GM12874 (cell line): Measurements from ENCODE around the gene ZBTB48.

ENCODE experiments used
- TF ChIP-seq, protein P1 (sequence below): IDR thresholded peaks from 2 replicates; pipeline ENCODE4 v1.5.1; 2011; ENCODE audit warnings: low read depth, mild to moderate bottlenecking, control low read depth, low read length, moderate library complexity; ENCODE audit not compliant: insufficient read depth

ZBTB48 gene

DNA sequence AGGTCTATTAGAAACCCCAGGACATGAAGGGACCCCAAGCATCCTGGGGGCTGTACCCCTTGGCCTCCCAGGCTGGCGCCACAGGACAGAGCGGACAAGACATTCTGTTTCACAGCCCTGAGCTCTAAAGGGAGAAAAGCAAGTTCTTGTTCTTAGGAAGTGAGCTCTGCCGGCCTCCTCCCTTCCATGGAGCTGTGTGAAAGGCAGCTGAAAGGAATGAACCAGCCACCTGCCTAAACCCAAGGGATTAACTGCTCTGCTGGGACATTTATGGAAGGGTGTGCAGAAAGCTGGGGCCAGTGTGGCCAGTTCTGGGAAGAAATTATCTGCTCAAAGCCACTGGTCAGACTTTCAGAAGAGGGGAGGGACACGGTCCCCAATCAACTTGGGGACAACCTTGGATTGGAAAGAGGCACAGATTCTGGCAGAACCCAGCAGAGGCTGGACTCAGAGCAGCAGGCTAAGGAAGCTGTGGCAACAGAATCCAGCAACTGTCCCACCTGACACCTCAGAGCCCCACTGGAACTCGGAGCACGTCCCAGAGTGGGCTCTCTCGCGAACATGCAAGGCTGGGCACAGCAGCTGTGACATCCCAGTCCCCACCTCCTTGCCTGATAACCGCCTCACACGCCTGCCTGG lies 20.7 kb downstream of the ZBTB48 start:
- TF ChIP-seq, protein P1, sequence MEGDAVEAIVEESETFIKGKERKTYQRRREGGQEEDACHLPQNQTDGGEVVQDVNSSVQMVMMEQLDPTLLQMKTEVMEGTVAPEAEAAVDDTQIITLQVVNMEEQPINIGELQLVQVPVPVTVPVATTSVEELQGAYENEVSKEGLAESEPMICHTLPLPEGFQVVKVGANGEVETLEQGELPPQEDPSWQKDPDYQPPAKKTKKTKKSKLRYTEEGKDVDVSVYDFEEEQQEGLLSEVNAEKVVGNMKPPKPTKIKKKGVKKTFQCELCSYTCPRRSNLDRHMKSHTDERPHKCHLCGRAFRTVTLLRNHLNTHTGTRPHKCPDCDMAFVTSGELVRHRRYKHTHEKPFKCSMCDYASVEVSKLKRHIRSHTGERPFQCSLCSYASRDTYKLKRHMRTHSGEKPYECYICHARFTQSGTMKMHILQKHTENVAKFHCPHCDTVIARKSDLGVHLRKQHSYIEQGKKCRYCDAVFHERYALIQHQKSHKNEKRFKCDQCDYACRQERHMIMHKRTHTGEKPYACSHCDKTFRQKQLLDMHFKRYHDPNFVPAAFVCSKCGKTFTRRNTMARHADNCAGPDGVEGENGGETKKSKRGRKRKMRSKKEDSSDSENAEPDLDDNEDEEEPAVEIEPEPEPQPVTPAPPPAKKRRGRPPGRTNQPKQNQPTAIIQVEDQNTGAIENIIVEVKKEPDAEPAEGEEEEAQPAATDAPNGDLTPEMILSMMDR, result no peak

DNA sequence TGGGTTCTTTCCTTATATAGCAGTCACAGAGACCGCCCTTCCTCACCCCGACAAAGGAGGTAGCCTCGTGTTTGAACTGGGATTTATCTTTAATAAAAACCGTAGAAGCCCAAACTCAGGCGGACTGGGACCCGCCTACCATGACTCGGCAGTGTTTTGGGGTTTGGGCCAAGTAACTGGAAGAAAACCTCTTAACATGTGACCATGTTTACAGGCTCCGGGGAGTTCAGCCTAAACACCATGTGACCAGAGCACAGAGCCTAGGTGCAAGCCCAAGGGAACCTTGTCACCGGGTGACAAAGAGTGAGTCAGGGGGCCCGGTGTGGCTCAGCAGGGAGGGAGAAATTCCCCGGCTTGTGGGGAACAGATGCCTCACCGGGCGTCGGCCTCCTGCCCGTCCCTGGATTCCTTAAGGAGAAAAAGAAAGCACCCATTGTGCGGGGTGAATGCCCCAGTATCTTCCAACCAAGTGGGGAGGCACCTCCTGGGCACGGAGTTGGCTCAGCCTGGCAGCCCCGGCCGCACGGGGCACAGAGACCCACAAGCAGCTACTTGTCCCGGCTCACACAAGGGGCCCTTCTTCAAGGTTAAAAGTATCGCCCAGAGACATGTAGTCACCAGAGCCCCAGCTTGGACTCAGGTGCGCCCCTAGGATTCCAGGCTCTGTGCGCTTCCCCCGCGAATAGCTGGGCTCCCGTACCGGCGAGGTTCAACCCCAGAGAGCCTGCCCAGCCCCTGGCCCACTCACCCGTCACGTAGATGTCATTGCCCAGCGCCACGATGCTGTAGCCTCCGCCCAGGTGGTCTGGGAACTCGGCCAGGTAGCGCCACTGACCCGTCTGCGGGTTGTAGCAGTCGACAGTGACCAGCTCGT lies 21.5 kb downstream of the ZBTB48 start:
- TF ChIP-seq, protein P1, result no peak

DNA sequence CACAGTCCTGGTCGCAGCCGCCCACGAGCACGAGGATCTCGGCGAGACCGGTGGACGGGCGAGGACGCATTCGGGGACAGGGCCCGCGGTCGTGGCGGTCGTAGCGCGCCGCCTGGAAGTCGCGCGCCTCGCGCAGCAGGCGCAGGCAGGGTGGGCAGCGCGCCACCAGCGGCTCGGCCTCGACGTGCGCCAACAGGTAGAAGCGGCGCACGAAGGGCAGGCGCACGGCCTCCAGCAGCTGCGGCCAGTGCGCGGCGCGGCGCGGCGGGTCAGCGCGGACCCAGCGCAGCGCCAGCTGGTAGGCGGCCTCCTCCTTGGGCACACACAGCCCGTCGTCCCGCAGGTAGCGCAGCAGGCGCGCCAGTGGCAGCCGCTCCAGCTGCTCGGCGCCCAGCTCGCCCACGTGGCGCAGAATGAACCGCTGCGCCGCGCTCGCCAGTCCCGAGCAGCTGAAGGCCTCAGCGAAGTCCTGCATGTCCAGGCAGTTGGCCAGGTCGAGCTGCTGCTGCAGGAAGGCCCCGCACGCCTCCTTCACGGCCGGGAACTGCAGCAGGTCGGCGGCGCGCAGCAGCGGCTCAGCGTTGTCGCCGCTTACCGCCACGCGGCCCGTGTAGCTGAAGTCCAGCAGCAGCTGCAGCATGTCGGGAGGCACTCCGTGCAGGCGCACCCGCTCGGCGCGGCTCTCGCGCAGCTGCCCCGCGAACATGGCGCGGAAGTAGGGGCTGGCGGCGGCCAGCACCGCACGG lies 22.3 kb downstream of the ZBTB48 start:
- TF ChIP-seq, protein P1, result no peak

DNA sequence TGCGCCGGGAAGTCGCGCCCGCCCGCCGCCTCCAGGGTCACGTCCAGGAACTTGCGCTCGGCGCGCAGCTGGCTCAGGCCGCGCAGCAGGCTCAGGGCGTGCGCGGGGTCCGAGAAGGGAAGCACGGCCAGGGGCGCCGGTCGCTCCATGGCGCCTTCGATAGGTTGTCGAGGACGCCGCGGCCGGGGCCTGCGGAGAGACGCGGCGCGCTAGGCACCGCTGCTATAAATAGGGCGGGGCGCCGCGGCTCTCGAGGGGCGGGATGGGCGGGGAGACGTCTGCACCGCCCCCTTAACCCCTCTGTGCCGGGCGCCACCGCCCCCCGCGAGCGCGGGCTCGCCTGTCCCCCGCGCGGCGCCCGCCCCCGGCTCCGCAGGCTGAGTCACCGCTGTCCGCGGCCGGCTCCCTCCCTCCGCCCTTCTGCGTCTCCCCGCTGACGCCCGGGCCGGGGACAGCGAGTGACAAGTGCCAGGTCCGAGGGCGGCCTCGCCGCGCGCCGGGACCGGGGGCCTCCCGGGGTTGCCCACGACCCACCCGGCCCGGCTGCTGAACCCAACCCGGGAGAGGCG lies 23.0 kb downstream of the ZBTB48 start, which contains the start of gene KLHL21:
Gene KLHL21, minus strand, starts transcription at position 201 of the 569 bp plus-strand sequence. Its CDS starts 52 bp downstream, at position 149.
- TF ChIP-seq, protein P1, result no peak

GRCh38 chr1:6603238-6603914 lies 23.6 kb downstream of the ZBTB48 start:
- TF ChIP-seq, protein P1, result no peak

- TF ChIP-seq, protein P1, result no peak
Observed at GRCh38 chr1:6603915-6604558, 24.2 kb downstream of the ZBTB48 start.
